HL-60 (cell line): ENCODE data around the gene ZG16.
A peak's percentile ranks its signal among the peaks of the same experiment; 100 is the strongest.

ENCODE experiments used
- GABPA ChIP-seq: IDR thresholded peaks from 2 replicates; pipeline ENCODE4 v1.6.1; 2012; ENCODE audit warnings: low read depth
- POLR2AphosphoS5 ChIP-seq: IDR thresholded peaks from 2 replicates; pipeline ENCODE4 v1.6.1; 2012; ENCODE audit warnings: low read depth
- TF ChIP-seq, protein P1 (sequence below): IDR thresholded peaks from 2 replicates; pipeline ENCODE4 v1.6.1; 2012; ENCODE audit warnings: low read depth; ENCODE audit not compliant: insufficient replicate concordance

DNA sequence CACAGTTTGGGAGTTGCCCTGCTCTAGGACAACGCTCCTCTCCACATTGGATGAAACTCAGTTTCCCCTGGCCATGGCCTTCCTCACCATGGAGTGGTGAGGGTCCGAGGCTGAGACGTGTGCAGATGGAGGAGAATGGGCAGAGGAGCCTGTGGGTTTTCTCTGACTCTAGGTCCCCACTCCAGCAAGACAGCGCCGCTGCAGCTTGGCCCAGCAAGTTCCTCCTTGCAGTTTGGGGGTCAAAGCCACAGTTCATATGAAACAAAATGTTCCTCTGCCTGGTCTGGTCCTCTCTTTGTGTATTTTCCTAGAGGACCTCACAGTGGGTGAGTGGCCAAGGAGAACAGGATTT, 34.6 kb upstream of the ZG16 start:
- TF ChIP-seq, protein P1, sequence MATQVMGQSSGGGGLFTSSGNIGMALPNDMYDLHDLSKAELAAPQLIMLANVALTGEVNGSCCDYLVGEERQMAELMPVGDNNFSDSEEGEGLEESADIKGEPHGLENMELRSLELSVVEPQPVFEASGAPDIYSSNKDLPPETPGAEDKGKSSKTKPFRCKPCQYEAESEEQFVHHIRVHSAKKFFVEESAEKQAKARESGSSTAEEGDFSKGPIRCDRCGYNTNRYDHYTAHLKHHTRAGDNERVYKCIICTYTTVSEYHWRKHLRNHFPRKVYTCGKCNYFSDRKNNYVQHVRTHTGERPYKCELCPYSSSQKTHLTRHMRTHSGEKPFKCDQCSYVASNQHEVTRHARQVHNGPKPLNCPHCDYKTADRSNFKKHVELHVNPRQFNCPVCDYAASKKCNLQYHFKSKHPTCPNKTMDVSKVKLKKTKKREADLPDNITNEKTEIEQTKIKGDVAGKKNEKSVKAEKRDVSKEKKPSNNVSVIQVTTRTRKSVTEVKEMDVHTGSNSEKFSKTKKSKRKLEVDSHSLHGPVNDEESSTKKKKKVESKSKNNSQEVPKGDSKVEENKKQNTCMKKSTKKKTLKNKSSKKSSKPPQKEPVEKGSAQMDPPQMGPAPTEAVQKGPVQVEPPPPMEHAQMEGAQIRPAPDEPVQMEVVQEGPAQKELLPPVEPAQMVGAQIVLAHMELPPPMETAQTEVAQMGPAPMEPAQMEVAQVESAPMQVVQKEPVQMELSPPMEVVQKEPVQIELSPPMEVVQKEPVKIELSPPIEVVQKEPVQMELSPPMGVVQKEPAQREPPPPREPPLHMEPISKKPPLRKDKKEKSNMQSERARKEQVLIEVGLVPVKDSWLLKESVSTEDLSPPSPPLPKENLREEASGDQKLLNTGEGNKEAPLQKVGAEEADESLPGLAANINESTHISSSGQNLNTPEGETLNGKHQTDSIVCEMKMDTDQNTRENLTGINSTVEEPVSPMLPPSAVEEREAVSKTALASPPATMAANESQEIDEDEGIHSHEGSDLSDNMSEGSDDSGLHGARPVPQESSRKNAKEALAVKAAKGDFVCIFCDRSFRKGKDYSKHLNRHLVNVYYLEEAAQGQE = no peak
- TF ChIP-seq GABPA = no peak
- TF ChIP-seq POLR2AphosphoS5 = 0 out of 2 replicates have a peak, but pooled peaks have one; percentile 13
